ENCODE results near the gene MAD1L1.

Gene MAD1L1

GRCh38 chr7:1865000-1865555 lies 367.7 kb downstream of the MAD1L1 start:
- H3K79me1 ChIP-seq (replicated peaks; ENCODE audit: low read length, poor library complexity, severe bottlenecking): peaks cover 8% of the 10 kb centered on the region
- H3K18ac ChIP-seq (ENCODE audit: low read depth in 1 of 2, low read length in 2 of 2): no peak overlapping the region
- no peak overlapping the region for H2BK120ac ChIP-seq (ENCODE audit: low read depth, low read length)
- no peak overlapping the region for H3K14ac ChIP-seq (ENCODE audit: low read length in 2 of 2)
- no peak overlapping the region for H4K91ac ChIP-seq (ENCODE audit: low read length)
- H2BK15ac ChIP-seq (ENCODE audit: low read depth, poor library complexity, severe bottlenecking): peak overlapping the region; percentile 31
- H4K8ac ChIP-seq (ENCODE audit: low read length): no peak overlapping the region
- DNase-seq: no peak
- peaks cover 0 to 18% of the 10 kb centered on the region in 2 experiments for H3K36me3 ChIP-seq (ENCODE audit: control insufficient read depth in 1 of 2, insufficient read depth in 2 of 2, low read depth in 1 of 2, low read length in 2 of 2)
- peaks cover 2% of the 10 kb centered on the region for H3K4me1 ChIP-seq (ENCODE audit: control insufficient read depth, insufficient read depth, low read depth, low read length)
- WGBS: 91% methylated on average over 11 of the region's 14 CpGs
- no peak overlapping the region for H3K4me2 ChIP-seq (ENCODE audit: low read length, poor library complexity, severe bottlenecking)
- no peak overlapping the region for H3K27ac ChIP-seq (ENCODE audit: low read length, poor library complexity, severe bottlenecking)
- H2BK5ac ChIP-seq (ENCODE audit: low read depth, low read length, poor library complexity, severe bottlenecking): no peak overlapping the region
- H3K27me3 ChIP-seq (ENCODE audit: control insufficient read depth in 1 of 2, insufficient read depth in 1 of 2, low read length in 2 of 2): no peaks in the 10 kb centered on the region
- H3K4me3 ChIP-seq (ENCODE audit: insufficient read depth in 1 of 2, low read depth in 1 of 2, low read length in 2 of 2): no peak overlapping the region
- H3K23ac ChIP-seq (ENCODE audit: low read length in 2 of 2): no peak overlapping the region
- H2AFZ ChIP-seq (ENCODE audit: low read depth, low read length): no peak overlapping the region
- H3K9me3 ChIP-seq (ENCODE audit: control insufficient read depth, low read length): no peaks in the 10 kb centered on the region
- no peak overlapping the region for H2BK12ac ChIP-seq (ENCODE audit: low read length in 2 of 2)
- H3K4ac ChIP-seq (ENCODE audit: low read depth in 1 of 2, low read length in 2 of 2): no peak overlapping the region
- no peak overlapping the region for H3K9ac ChIP-seq (ENCODE audit: low read length)
- H2AK5ac ChIP-seq (ENCODE audit: low read length, severe bottlenecking): no peak overlapping the region

- peaks cover 0 to 18% of the 10 kb centered on the region in 2 experiments for H3K36me3 ChIP-seq (ENCODE audit: control insufficient read depth in 1 of 2, insufficient read depth in 2 of 2, low read depth in 1 of 2, low read length in 2 of 2)
- DNase-seq: no peak
- H3K14ac ChIP-seq (ENCODE audit: low read length in 2 of 2): no peak overlapping the region
- peaks cover 2% of the 10 kb centered on the region for H3K4me1 ChIP-seq (ENCODE audit: control insufficient read depth, insufficient read depth, low read depth, low read length)
- no peak overlapping the region for H3K4ac ChIP-seq (ENCODE audit: low read depth in 1 of 2, low read length in 2 of 2)
- no peak overlapping the region for H4K91ac ChIP-seq (ENCODE audit: low read length)
- H2BK15ac ChIP-seq (ENCODE audit: low read depth, poor library complexity, severe bottlenecking): no peak overlapping the region
- H3K79me1 ChIP-seq (replicated peaks; ENCODE audit: low read length, poor library complexity, severe bottlenecking): peaks cover 5% of the 10 kb centered on the region
- no peak overlapping the region for H3K4me2 ChIP-seq (ENCODE audit: low read length, poor library complexity, severe bottlenecking)
- 73% methylated on average over 25 of the region's 25 CpGs for WGBS
- H3K9ac ChIP-seq (ENCODE audit: low read length): no peak overlapping the region
- no peak overlapping the region for H4K8ac ChIP-seq (ENCODE audit: low read length)
- no peak overlapping the region for H3K27ac ChIP-seq (ENCODE audit: low read length, poor library complexity, severe bottlenecking)
- H2AK5ac ChIP-seq (ENCODE audit: low read length, severe bottlenecking): no peak overlapping the region
- H3K27me3 ChIP-seq (ENCODE audit: control insufficient read depth in 1 of 2, insufficient read depth in 1 of 2, low read length in 2 of 2): no peaks in the 10 kb centered on the region
- H2BK5ac ChIP-seq (ENCODE audit: low read depth, low read length, poor library complexity, severe bottlenecking): no peak overlapping the region
- H2AFZ ChIP-seq (ENCODE audit: low read depth, low read length): no peak overlapping the region
- H3K4me3 ChIP-seq (ENCODE audit: insufficient read depth in 1 of 2, low read depth in 1 of 2, low read length in 2 of 2): no peak overlapping the region
- no peak overlapping the region for H2BK12ac ChIP-seq (ENCODE audit: low read length in 2 of 2)
- H3K18ac ChIP-seq (ENCODE audit: low read depth in 1 of 2, low read length in 2 of 2): no peak overlapping the region
- H2BK120ac ChIP-seq (ENCODE audit: low read depth, low read length): no peak overlapping the region
- no peak overlapping the region for H3K23ac ChIP-seq (ENCODE audit: low read length in 2 of 2)
- no peaks in the 10 kb centered on the region for H3K9me3 ChIP-seq (ENCODE audit: control insufficient read depth, low read length)
Observed at GRCh38 chr7:1864161-1864940, 368.4 kb downstream of the MAD1L1 start.

- H3K4me1 ChIP-seq (ENCODE audit: control insufficient read depth, insufficient read depth, low read depth, low read length): no peaks in the 10 kb centered on the region
- H3K9ac ChIP-seq (ENCODE audit: low read length): no peak overlapping the region
- peak overlapping the region in 1 of 2 experiments; percentile 9 for H3K14ac ChIP-seq (ENCODE audit: low read length in 2 of 2)
- peaks cover 5% of the 10 kb centered on the region for H3K79me1 ChIP-seq (replicated peaks; ENCODE audit: low read length, poor library complexity, severe bottlenecking)
- H3K18ac ChIP-seq (ENCODE audit: low read depth in 1 of 2, low read length in 2 of 2): no peak overlapping the region
- WGBS: 96% methylated on average over 40 of the region's 40 CpGs
- peaks cover 0 to 25% of the 10 kb centered on the region in 2 experiments for H3K36me3 ChIP-seq (ENCODE audit: control insufficient read depth in 1 of 2, insufficient read depth in 2 of 2, low read depth in 1 of 2, low read length in 2 of 2)
- no peak overlapping the region for H3K4ac ChIP-seq (ENCODE audit: low read depth in 1 of 2, low read length in 2 of 2)
- no peak overlapping the region for H2AFZ ChIP-seq (ENCODE audit: low read depth, low read length)
- H3K4me3 ChIP-seq (ENCODE audit: insufficient read depth in 1 of 2, low read depth in 1 of 2, low read length in 2 of 2): no peak overlapping the region
- H2BK15ac ChIP-seq (ENCODE audit: low read depth, poor library complexity, severe bottlenecking): no peak overlapping the region
- H3K23ac ChIP-seq (ENCODE audit: low read length in 2 of 2): no peak overlapping the region
- DNase-seq: no peak
- H3K4me2 ChIP-seq (ENCODE audit: low read length, poor library complexity, severe bottlenecking): no peak overlapping the region
- no peak overlapping the region for H3K27ac ChIP-seq (ENCODE audit: low read length, poor library complexity, severe bottlenecking)
- no peak overlapping the region for H2BK5ac ChIP-seq (ENCODE audit: low read depth, low read length, poor library complexity, severe bottlenecking)
- no peak overlapping the region for H2BK120ac ChIP-seq (ENCODE audit: low read depth, low read length)
- no peak overlapping the region for H2AK5ac ChIP-seq (ENCODE audit: low read length, severe bottlenecking)
- no peak overlapping the region for H2BK12ac ChIP-seq (ENCODE audit: low read length in 2 of 2)
- no peaks in the 10 kb centered on the region for H3K9me3 ChIP-seq (ENCODE audit: control insufficient read depth, low read length)
- no peak overlapping the region for H4K91ac ChIP-seq (ENCODE audit: low read length)
- H3K27me3 ChIP-seq (ENCODE audit: control insufficient read depth in 1 of 2, insufficient read depth in 1 of 2, low read length in 2 of 2): no peaks in the 10 kb centered on the region
- no peak overlapping the region for H4K8ac ChIP-seq (ENCODE audit: low read length)
Observed at GRCh38 chr7:1863091-1863900, 369.4 kb downstream of the MAD1L1 start.

GRCh38 chr7:1862560-1862959 lies 370.2 kb downstream of the MAD1L1 start:
- 69% methylated on average over 9 of the region's 9 CpGs for WGBS
- Histone ChIP-seq H2BK15ac (ENCODE audit: low read depth, poor library complexity, severe bottlenecking) (no peak overlapping the region), H3K4me2 (ENCODE audit: low read length, poor library complexity, severe bottlenecking) (no peak overlapping the region), H2BK120ac (ENCODE audit: low read depth, low read length) (no peak overlapping the region), H3K4ac (ENCODE audit: low read depth in 1 of 2, low read length in 2 of 2) (peak overlapping the region in 1 of 2 experiments; percentile 54), H3K27me3 (ENCODE audit: control insufficient read depth in 1 of 2, insufficient read depth in 1 of 2, low read length in 2 of 2) (no peaks in the 10 kb centered on the region), H3K36me3 (ENCODE audit: control insufficient read depth in 1 of 2, insufficient read depth in 2 of 2, low read depth in 1 of 2, low read length in 2 of 2) (peaks cover 0 to 25% of the 10 kb centered on the region in 2 experiments), H2AFZ (ENCODE audit: low read depth, low read length) (no peak overlapping the region), H3K23ac (ENCODE audit: low read length in 2 of 2) (no peak overlapping the region), H3K79me1 (replicated peaks; ENCODE audit: low read length, poor library complexity, severe bottlenecking) (peaks cover 3% of the 10 kb centered on the region), H4K8ac (ENCODE audit: low read length) (peak overlapping the region; percentile 30), H3K4me1 (ENCODE audit: control insufficient read depth, insufficient read depth, low read depth, low read length) (no peaks in the 10 kb centered on the region), H4K91ac (ENCODE audit: low read length) (no peak overlapping the region), H2AK5ac (ENCODE audit: low read length, severe bottlenecking) (no peak overlapping the region), H2BK12ac (ENCODE audit: low read length in 2 of 2) (no peak overlapping the region), H3K18ac (ENCODE audit: low read depth in 1 of 2, low read length in 2 of 2) (no peak overlapping the region), H3K14ac (ENCODE audit: low read length in 2 of 2) (no peak overlapping the region), H3K4me3 (ENCODE audit: insufficient read depth in 1 of 2, low read depth in 1 of 2, low read length in 2 of 2) (no peak overlapping the region), H3K27ac (ENCODE audit: low read length, poor library complexity, severe bottlenecking) (no peak overlapping the region), H2BK5ac (ENCODE audit: low read depth, low read length, poor library complexity, severe bottlenecking) (no peak overlapping the region), H3K9ac (ENCODE audit: low read length) (no peak overlapping the region), H3K9me3 (ENCODE audit: control insufficient read depth, low read length) (no peaks in the 10 kb centered on the region)
- no peak for DNase-seq

All from mesenchymal stem cell (in vitro differentiated cells and primary cell).